Naive thymus-derived CD8-positive, alpha-beta T cell (primary cell): ENCODE measurements around the gene SAPCD2. TPM values are rescaled to one million over a fixed set of nuclear protein-coding genes. Genes with fewer than 3 reads are reported as not detected.
A peak's percentile ranks its signal among the peaks of the same experiment; 100 is the strongest.

Experiments
- ATAC-seq, 2 donors: fragments of 150-1000 bp; cut with Tn5 transposase in 1 of 2; sonication (Bioruptor Pico), chemical (Tn5 transposase) in 1 of 2; 1 replicate in 1 of 2; 2 replicates in 1 of 2; pipeline ENCODE4 v1.10.0; 2021; ENCODE audit warnings: mild to moderate bottlenecking in 2 of 2, moderate library complexity in 2 of 2
- POLR2A ChIA-PET: fragments of 350-600 bp; sonication (Branson Sonifier 250); formaldehyde crosslinking; loops from one replicate; lab custom pipeline; 2021; ENCODE audit warnings: antibody characterized with exemption; lab: Charles Lee
- DNase-seq, 10 donors: peaks; one replicate each; pipeline versions ENCODE4 v3.0.0 to v3.0.0-alpha.2; 2020 to 2022
- H3K27ac Mint-ChIP-seq, 10 donors: one replicate each; pipeline ENCODE4 v1.8.0; 2020 to 2022; ENCODE audit warnings: mild to moderate bottlenecking in 10 of 10, mixed read lengths in 10 of 10, moderate library complexity in 4 of 10, inconsistent platforms in 1 of 10
- H3K27me3 Mint-ChIP-seq, 5 donors: one replicate each; pipeline ENCODE4 v1.8.0; 2021 to 2022; ENCODE audit warnings: mixed read lengths in 5 of 5
- H3K36me3 Mint-ChIP-seq, 3 donors: one replicate each; pipeline ENCODE4 v1.8.0; 2020 to 2022; ENCODE audit warnings: mixed read lengths in 3 of 3, mild to moderate bottlenecking in 2 of 3, inconsistent platforms in 1 of 3
- H3K4me1 Mint-ChIP-seq, 4 donors: one replicate each; pipeline ENCODE4 v1.8.0; 2021 to 2022; ENCODE audit warnings: mixed read lengths in 4 of 4
- H3K4me3 Mint-ChIP-seq, 10 donors: one replicate each; pipeline ENCODE4 v1.8.0; 2020 to 2022; ENCODE audit warnings: mild to moderate bottlenecking in 10 of 10, mixed read lengths in 10 of 10, moderate library complexity in 6 of 10, inconsistent platforms in 1 of 10
- H3K9me3 Mint-ChIP-seq, 9 donors: one replicate each; pipeline ENCODE4 v1.8.0; 2020 to 2022; ENCODE audit warnings: mixed read lengths in 9 of 9, mild to moderate bottlenecking in 3 of 9, inconsistent platforms in 1 of 9, moderate library complexity in 1 of 9
- polyA plus RNA-seq, 3 donors: library from polyadenylated mRNA; unstranded; fragments of 300-500 nt; fragmentation: Illumina TruSeq; gene quantifications; one replicate each; pipeline ENCODE4 v1.2.3, GENCODE V29; 2021
- total RNA-seq, 8 experiments: library from RNA in 2 of 8; stranded (reverse) in 2 of 8; gene quantifications; one replicate each; pipeline ENCODE4 v1.2.3 and lab custom pipeline; 2021 to 2026

SAPCD2 gene
- total and polyA plus RNA-seq, 5 experiments from 2014 or later = 0.23 to 0.44 (median 0.27) TPM; not detected in 1

- H3K9me3 Mint-ChIP-seq = no peaks in the 10 kb centered on the region
- ATAC-seq (peak; percentile 86 to 88), DNase-seq (peak; percentile 93 to 100 (median 99))
- H3K27me3 Mint-ChIP-seq = no peaks in the 10 kb centered on the region
- H3K27ac Mint-ChIP-seq = peak within 1 kb of the TSS; percentile 89 to 98 (median 96)
- peaks cover 0 to 30% (median 0%) of the 10 kb centered on the region in 3 donors for H3K36me3 Mint-ChIP-seq
- H3K4me1 Mint-ChIP-seq = peaks cover 21 to 41% (median 37%) of the 10 kb centered on the region in 4 donors
- POLR2A ChIA-PET = interaction anchor here (0.6 to 6.7 kb wide), 37 partner anchors 10 to 603 kb away, joined by 3 to 73 read pairs (median 4); partner anchors contain the start of genes ANAPC2, CYSRT1, MRPL41 and NELFB
- H3K4me3 Mint-ChIP-seq = peak within 1 kb of the TSS; percentile 80 to 97 (median 92)
Observed at GRCh38 chr9:137086531-137087408, 16.4 kb upstream of the SAPCD2 start, which contains the start of gene MAN1B1. Gene MAN1B1, plus strand, starts transcription at chr9:137086985. Its CDS starts 15 bp downstream, at chr9:137087000.

- H3K27ac Mint-ChIP-seq = peak overlapping the region; percentile 89 to 98 (median 96)
- ATAC-seq = peak; percentile 4 to 10
- no peaks in the 10 kb centered on the region for H3K27me3 Mint-ChIP-seq
- H3K4me1 Mint-ChIP-seq = peaks cover 21 to 41% (median 36%) of the 10 kb centered on the region in 4 donors
- POLR2A ChIA-PET = interaction anchor here (0.7 to 6.7 kb wide), 30 partner anchors 10 to 553 kb away, joined by 3 to 73 read pairs (median 5); partner anchors contain the start of genes ANAPC2, CYSRT1, NELFB and NPDC1
- peak in 2 of 10 donors; percentile 18 to 32 for DNase-seq
- H3K9me3 Mint-ChIP-seq = no peaks in the 10 kb centered on the region
- H3K36me3 Mint-ChIP-seq = peaks cover 0 to 29% (median 0%) of the 10 kb centered on the region in 3 donors
- peak overlapping the region; percentile 80 to 97 (median 92) for H3K4me3 Mint-ChIP-seq
Observed at GRCh38 chr9:137085920-137086530, 15.7 kb upstream of the SAPCD2 start.

- Mint-ChIP-seq H3K4me3 (peak overlapping the region in 2 of 10 donors; percentile 18 to 32), H3K27me3 (no peaks in the 10 kb centered on the region), H3K27ac (peak overlapping the region in 1 of 10 donors; percentile 49), H3K36me3 (peaks cover 0 to 22% (median 0%) of the 10 kb centered on the region in 3 donors), H3K9me3 (no peaks in the 10 kb centered on the region), H3K4me1 (peaks cover 20 to 38% (median 36%) of the 10 kb centered on the region in 4 donors)
- ATAC-seq = no peak
- DNase-seq = no peak
- POLR2A ChIA-PET = interaction anchor here (1.0 to 6.7 kb wide), 2 partner anchors 15 to 282 kb away, joined by 3 to 73 read pairs; partner anchors contain the start of gene SAPCD2
Observed at GRCh38 chr9:137084526-137084925, 14.2 kb upstream of the SAPCD2 start.

GRCh38 chr9:137083394-137084004, 13.1 kb upstream of the SAPCD2 start:
- ATAC-seq = no peak
- POLR2A ChIA-PET = interaction anchor here (6.7 kb wide), 1 partner anchor 14 kb away, joined by 73 read pairs; the partner anchor contains the start of gene SAPCD2
- H3K27me3 Mint-ChIP-seq = no peaks in the 10 kb centered on the region
- DNase-seq = no peak
- peaks cover 15 to 32% (median 27%) of the 10 kb centered on the region in 4 donors for H3K4me1 Mint-ChIP-seq
- H3K27ac Mint-ChIP-seq = peak overlapping the region in 3 of 10 donors; percentile 15 to 46 (median 34)
- H3K4me3 Mint-ChIP-seq = peak overlapping the region in 1 of 10 donors; percentile 15
- no peaks in the 10 kb centered on the region for H3K9me3 Mint-ChIP-seq
- H3K36me3 Mint-ChIP-seq = peaks cover 0 to 16% (median 0%) of the 10 kb centered on the region in 3 donors

GRCh38 chr9:137082925-137083290, 12.6 kb upstream of the SAPCD2 start:
- H3K4me3 Mint-ChIP-seq = no peak overlapping the region
- no peaks in the 10 kb centered on the region for H3K9me3 Mint-ChIP-seq
- ATAC-seq = no peak
- POLR2A ChIA-PET = interaction anchor here (0.9 to 6.7 kb wide), 2 partner anchors 13 to 14 kb away, joined by 3 to 73 read pairs; partner anchors contain the start of gene SAPCD2
- H3K27ac Mint-ChIP-seq = peak overlapping the region in 1 of 10 donors; percentile 62
- peaks cover 0 to 16% (median 0%) of the 10 kb centered on the region in 3 donors for H3K36me3 Mint-ChIP-seq
- no peak for DNase-seq
- H3K27me3 Mint-ChIP-seq = no peaks in the 10 kb centered on the region
- H3K4me1 Mint-ChIP-seq = peaks cover 10 to 29% (median 22%) of the 10 kb centered on the region in 4 donors

GRCh38 chr9:137082222-137082924, 12.0 kb upstream of the SAPCD2 start:
- H3K9me3 Mint-ChIP-seq = no peaks in the 10 kb centered on the region
- H3K36me3 Mint-ChIP-seq = peaks cover 0 to 16% (median 0%) of the 10 kb centered on the region in 3 donors
- POLR2A ChIA-PET = interaction anchor here (0.7 to 6.7 kb wide), 3 partner anchors 13 kb away, joined by 3 to 73 read pairs (median 3); partner anchors contain the start of gene SAPCD2
- H3K27ac Mint-ChIP-seq = peak overlapping the region in 3 of 10 donors; percentile 18 to 62 (median 58)
- no peak for ATAC-seq
- H3K27me3 Mint-ChIP-seq = no peaks in the 10 kb centered on the region
- H3K4me3 Mint-ChIP-seq = no peak overlapping the region
- peaks cover 5 to 23% (median 17%) of the 10 kb centered on the region in 4 donors for H3K4me1 Mint-ChIP-seq
- DNase-seq = no peak

GRCh38 chr9:137080260-137081122, 10.1 kb upstream of the SAPCD2 start:
- ATAC-seq = no peak
- H3K4me3 Mint-ChIP-seq = peak overlapping the region in 2 of 10 donors; percentile 43 to 44
- POLR2A ChIA-PET = interaction anchor here (0.8 kb wide), 1 partner anchor 10 kb away, joined by 4 read pairs; the partner anchor contains the start of gene SAPCD2
- DNase-seq = no peak
- H3K4me1 Mint-ChIP-seq = peaks cover 2 to 19% (median 12%) of the 10 kb centered on the region in 4 donors
- H3K27me3 Mint-ChIP-seq = no peaks in the 10 kb centered on the region
- peaks cover 0 to 16% (median 0%) of the 10 kb centered on the region in 3 donors for H3K36me3 Mint-ChIP-seq
- no peak overlapping the region for H3K27ac Mint-ChIP-seq
- H3K9me3 Mint-ChIP-seq = no peaks in the 10 kb centered on the region

- Mint-ChIP-seq H3K36me3 (peaks cover 0 to 16% (median 0%) of the 10 kb centered on the region in 3 donors), H3K4me3 (peak overlapping the region in 8 of 10 donors; percentile 10 to 72 (median 49)), H3K9me3 (no peaks in the 10 kb centered on the region), H3K27me3 (no peaks in the 10 kb centered on the region), H3K27ac (peak overlapping the region in 1 of 10 donors; percentile 40), H3K4me1 (peaks cover 2 to 16% (median 10%) of the 10 kb centered on the region in 4 donors)
- no peak for DNase-seq
- POLR2A ChIA-PET = no interaction called here
- ATAC-seq = no peak
Observed at GRCh38 chr9:137079401-137079787, 9.0 kb upstream of the SAPCD2 start.

GRCh38 chr9:137078701-137079400, 8.5 kb upstream of the SAPCD2 start:
- Mint-ChIP-seq H3K9me3 (no peaks in the 10 kb centered on the region), H3K4me1 (peaks cover 2 to 15% (median 9%) of the 10 kb centered on the region in 4 donors), H3K36me3 (peaks cover 0 to 16% (median 0%) of the 10 kb centered on the region in 3 donors), H3K27ac (peak overlapping the region in 3 of 10 donors; percentile 15 to 46 (median 33)), H3K27me3 (no peaks in the 10 kb centered on the region), H3K4me3 (peak overlapping the region; percentile 10 to 89 (median 74))
- POLR2A ChIA-PET = no interaction called here
- DNase-seq (peak in 1 of 10 donors; percentile 61), ATAC-seq (no peak)
